ENCODE data around the gene KCNH3.
A peak's percentile ranks its signal among the peaks of the same experiment; 100 is the strongest.
"Not testable (repeated sequence)": the region's sequence is repeated elsewhere in the genome, so short reads cannot be mapped to it uniquely, and the experiment has no call there.

KCNH3 gene

GRCh38 chr12:49515266-49515665 is 23.6 kb upstream of the KCNH3 start:
- no peak for TF ChIP-seq POLR2A (IDR thresholded peaks at IDR 0.05; ENCODE audit: low read depth, low read length)
- no peak for DNase-seq (ENCODE audit: insufficient read length, low spot score)
- FAIRE-seq: peak; percentile 100

- no peak for DNase-seq (ENCODE audit: insufficient read length, low spot score)
Measured at GRCh38 chr12:49518914-49519573, 19.8 kb upstream of the KCNH3 start.

GRCh38 chr12:49519574-49519936 is 19.3 kb upstream of the KCNH3 start:
- DNase-seq (ENCODE audit: insufficient read length, low spot score): no peak
- no peak for FAIRE-seq
- no peak for TF ChIP-seq POLR2A (IDR thresholded peaks at IDR 0.05; ENCODE audit: low read depth, low read length)

More at GRCh38 chr12:49518914-49519573, 19.8 kb upstream of the KCNH3 start:
- peak; percentile 87 for FAIRE-seq
- no peak for TF ChIP-seq POLR2A (IDR thresholded peaks at IDR 0.05; ENCODE audit: low read depth, low read length)

- no peak for TF ChIP-seq POLR2A (IDR thresholded peaks at IDR 0.05; ENCODE audit: low read depth, low read length)
- FAIRE-seq (no peak), DNase-seq (ENCODE audit: insufficient read length, low spot score) (no peak)
Measured at GRCh38 chr12:49521389-49521788, 17.4 kb upstream of the KCNH3 start.

DNA sequence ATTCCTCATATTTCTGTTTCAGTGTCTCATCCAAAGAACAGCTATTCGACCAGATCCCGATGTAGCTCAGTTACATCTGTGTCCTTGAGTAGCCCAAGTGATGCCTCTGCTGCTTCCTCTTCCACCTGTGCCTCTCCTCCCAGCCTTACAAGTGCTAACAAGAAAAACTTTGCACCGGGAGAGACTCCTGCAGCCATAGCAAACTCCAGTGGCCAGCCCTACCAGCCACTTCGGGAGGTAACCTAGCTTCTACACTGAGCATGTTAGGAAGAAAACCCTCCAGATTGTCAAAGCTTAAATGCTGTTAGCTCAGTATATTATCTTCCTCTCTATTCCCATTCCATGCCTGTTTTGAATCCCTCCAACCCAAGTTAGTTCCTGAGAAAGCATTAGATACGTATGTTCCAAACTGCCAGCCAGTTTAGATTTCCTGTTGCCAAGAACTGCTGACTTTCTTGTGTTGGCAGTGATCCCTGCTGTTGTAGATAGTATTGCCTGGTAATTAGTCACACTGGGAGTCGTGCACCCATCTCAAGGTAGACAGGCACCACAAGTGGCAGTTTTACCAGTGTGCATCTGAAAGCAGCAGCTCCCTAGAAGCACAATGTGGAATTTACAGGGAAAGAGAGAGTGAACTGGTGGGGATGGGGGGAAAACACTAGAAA is 14.0 kb upstream of the KCNH3 start:
- TF ChIP-seq POLR2A (IDR thresholded peaks at IDR 0.05; ENCODE audit: low read depth, low read length): no peak
- DNase-seq (ENCODE audit: insufficient read length, low spot score): no peak
- FAIRE-seq: peak; percentile 23

- DNase-seq (ENCODE audit: insufficient read length, low spot score) (no peak), FAIRE-seq (no peak)
Measured at GRCh38 chr12:49525942-49526341, 12.9 kb upstream of the KCNH3 start.

DNA sequence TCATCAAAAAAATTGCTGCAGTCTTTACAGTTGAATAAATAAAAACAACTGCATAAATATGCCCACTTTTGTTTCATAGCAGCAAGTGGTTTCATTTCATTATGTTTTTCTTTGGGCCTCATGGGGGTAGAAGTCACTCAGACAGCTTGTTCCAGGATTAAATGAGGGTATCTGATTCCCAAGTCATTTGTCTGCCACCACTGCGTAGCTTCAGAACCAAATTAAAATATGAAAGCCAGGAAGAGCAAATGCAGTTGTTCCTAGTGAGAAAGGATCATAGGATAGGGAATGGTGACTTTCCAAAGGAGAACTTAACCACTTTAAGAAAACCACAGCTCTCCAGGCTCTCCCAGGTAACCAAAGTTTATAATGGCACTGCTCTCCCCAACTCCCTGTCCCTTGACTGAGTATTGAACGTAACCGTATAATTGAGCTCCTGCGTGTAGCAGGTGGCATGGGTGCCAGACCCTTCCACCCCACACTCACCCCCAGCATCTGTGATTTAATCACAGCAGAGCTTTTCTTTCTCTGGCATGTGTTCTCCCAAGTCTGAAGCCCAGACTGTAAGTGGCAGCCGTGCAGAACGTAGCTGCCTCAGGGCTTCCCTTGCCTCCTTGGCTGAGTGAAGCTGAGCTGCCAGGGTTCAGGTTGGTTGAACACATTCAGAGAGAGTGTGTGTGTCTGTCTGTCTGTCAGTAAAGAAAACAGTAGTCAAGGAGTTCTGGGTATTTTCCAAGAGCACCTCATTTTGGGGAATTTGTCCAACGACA is 11.3 kb upstream of the KCNH3 start:
- DNase-seq (ENCODE audit: insufficient read length, low spot score) (no peak), FAIRE-seq (no peak)
- TF ChIP-seq POLR2A (IDR thresholded peaks at IDR 0.05; ENCODE audit: low read depth, low read length): no peak

More at GRCh38 chr12:49525942-49526341, 12.9 kb upstream of the KCNH3 start:
- TF ChIP-seq POLR2A (IDR thresholded peaks at IDR 0.05; ENCODE audit: low read depth, low read length): no peak

GRCh38 chr12:49529414-49529813 is 9.4 kb upstream of the KCNH3 start:
- FAIRE-seq (no peak), DNase-seq (ENCODE audit: insufficient read length, low spot score) (no peak)

DNA sequence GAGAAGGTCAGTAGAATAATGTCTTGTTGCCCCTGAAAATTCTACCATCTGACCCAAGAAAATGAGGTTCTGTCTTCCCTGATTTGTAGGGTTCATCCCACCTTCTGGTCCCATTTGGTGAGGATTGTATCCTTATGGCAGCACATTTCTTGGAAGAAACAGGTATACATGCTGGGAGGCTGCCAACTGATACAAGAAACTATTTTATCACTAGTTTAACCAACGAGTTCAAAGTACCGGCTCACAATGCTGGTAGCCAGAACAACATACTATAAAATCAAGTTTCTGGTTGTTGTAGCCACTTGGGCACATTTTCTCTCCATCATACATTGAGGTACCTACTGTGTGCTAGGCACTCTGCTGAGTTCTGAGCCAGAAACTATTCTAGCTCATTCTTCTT is 7.1 kb upstream of the KCNH3 start:
- TF ChIP-seq POLR2A (IDR thresholded peaks at IDR 0.05; ENCODE audit: low read depth, low read length): no peak
- FAIRE-seq (no peak), DNase-seq (ENCODE audit: insufficient read length, low spot score) (no peak)

More at GRCh38 chr12:49529414-49529813, 9.4 kb upstream of the KCNH3 start:
- TF ChIP-seq POLR2A (IDR thresholded peaks at IDR 0.05; ENCODE audit: low read depth, low read length): no peak

- TF ChIP-seq POLR2A (IDR thresholded peaks at IDR 0.05; ENCODE audit: low read depth, low read length): no peak
- FAIRE-seq: no peak
Measured at GRCh38 chr12:49533331-49533730, 5.5 kb upstream of the KCNH3 start.

GRCh38 chr12:49534122-49534521 is 4.7 kb upstream of the KCNH3 start:
- FAIRE-seq; DNase-seq (ENCODE audit: insufficient read length, low spot score): not testable (repeated sequence)

More at GRCh38 chr12:49533331-49533730, 5.5 kb upstream of the KCNH3 start:
- no peak for DNase-seq (ENCODE audit: insufficient read length, low spot score)

- DNase-seq (ENCODE audit: insufficient read length, low spot score) (no peak), FAIRE-seq (no peak)
- no peak for TF ChIP-seq POLR2A (IDR thresholded peaks at IDR 0.05; ENCODE audit: low read depth, low read length)
Measured at GRCh38 chr12:49534731-49535278, 4.0 kb upstream of the KCNH3 start.

- DNase-seq (ENCODE audit: insufficient read length, low spot score): peak; percentile 59
- no peak for TF ChIP-seq POLR2A (IDR thresholded peaks at IDR 0.05; ENCODE audit: low read depth, low read length)
- no peak for FAIRE-seq
Measured at GRCh38 chr12:49535921-49536525, 2.8 kb upstream of the KCNH3 start.

Measured in H54 (cell line).